Testis (tissue), 2 donors: ENCODE data around the gene GABRR3.

Experiments used
- CTCF ChIP-seq, 3 experiments: fragments of 450-650 bp in 2 of 3; fragments of 200-600 bp in 1 of 3; sonication (generic) in 1 of 3; IDR thresholded peaks; one replicate each; pipeline ENCODE4 v1.5.1; 2016 to 2019; ENCODE audit warnings: antibody characterized with exemption in 3 of 3, mild to moderate bottlenecking in 2 of 3, moderate library complexity in 1 of 3
- POLR2A ChIP-seq: fragments of 450-650 bp; IDR thresholded peaks from one replicate; pipeline ENCODE4 v1.6.1; 2017; ENCODE audit warnings: antibody characterized with exemption, mild to moderate bottlenecking, moderate library complexity

DNA sequence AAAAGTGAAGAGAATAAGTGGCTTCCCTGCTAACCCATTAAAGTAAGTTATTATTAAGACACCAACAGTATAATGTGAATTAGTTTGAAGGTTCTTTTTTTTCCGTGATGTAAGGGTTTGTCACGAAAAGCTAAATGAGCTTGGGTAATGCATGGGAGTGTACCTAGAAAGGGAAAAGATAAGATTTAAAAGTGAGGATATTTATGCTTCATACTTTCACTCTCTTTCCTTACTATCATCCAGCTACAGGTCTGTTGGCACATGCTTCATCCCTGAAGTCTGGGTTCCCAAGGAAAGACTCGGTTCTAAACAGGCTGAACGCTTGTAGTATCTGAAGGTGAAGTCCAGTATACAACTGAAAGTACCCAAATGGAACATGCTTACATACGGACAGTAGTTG is 36.0 kb downstream of the GABRR3 start:
- TF ChIP-seq POLR2A (no peak), CTCF (IDR thresholded peaks at IDR 0.05) (no peak)
